HG03175 (cell line): ENCODE data around the gene GPR61.

Experiments
- ATAC-seq: cut with Tn5 transposase; IDR thresholded peaks from one replicate; pipeline ENCODE4 v1.9.1; 2021; ENCODE audit warnings: mild to moderate bottlenecking, moderate library complexity; ENCODE audit not compliant: unreplicated experiment

GPR61 gene

DNA sequence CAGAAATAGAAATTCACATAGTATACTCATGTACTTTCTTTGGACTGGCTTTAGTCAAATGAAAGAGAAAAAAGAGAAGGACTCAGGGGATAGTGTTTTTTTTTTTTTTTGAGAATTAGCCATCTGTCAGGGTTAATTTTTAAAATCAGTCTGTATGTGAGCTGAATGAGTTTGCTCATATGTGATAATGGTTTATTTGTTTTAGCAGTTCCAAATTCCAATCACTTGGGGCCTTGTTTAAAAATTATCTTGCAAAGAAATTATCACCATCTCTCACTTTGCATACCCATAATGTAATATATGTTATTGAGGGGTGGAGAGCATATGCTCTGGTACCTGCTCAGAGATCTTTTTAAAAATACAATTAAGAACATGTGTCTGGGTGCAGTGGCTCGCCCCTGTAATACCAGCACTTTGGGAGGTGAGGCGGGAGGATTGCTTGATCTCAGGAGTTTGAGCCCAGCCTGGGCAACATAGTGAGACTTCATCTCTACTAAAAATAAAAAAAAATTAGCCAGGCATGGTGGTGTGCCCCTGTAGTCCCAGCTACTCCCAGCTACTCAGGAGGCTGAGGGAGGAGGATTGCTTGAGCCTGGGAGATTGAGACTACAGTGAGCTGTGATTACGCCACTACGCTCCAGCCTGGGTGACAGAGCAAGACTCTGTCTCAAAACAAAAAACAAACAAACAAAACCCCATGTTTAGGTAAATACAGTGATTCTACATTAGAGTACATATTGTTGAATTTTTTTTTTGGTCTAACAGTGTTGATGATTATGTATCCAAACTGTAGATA, 28.4 kb downstream of the GPR61 start:
- no peak for ATAC-seq

GRCh38 chr1:109569323-109569722, 29.7 kb downstream of the GPR61 start:
- no peak for ATAC-seq

- no peak for ATAC-seq
Observed at GRCh38 chr1:109570414-109570813, 30.7 kb downstream of the GPR61 start.

DNA sequence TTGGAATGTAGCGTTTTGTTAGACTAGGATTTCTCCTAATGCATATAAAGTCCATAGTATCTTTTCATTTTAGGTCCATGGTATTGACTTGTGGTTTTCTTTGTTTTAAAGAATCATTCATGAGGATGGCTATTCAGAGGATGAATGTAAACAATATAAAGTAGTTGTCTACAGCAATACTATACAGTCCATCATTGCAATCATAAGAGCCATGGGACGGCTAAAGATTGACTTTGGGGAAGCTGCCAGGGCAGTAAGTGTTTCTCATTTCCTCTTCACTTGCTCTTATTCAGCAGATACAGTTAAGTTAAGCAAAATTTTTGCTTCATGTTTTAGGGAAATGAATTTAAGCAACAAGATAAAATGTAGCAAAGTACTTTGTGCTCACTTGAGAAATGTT, 34.1 kb downstream of the GPR61 start:
- no peak for ATAC-seq

GRCh38 chr1:109578947-109579443, 39.3 kb downstream of the GPR61 start:
- no peak for ATAC-seq

- ATAC-seq: no peak
Observed at GRCh38 chr1:109579491-109579890, 39.8 kb downstream of the GPR61 start.

DNA sequence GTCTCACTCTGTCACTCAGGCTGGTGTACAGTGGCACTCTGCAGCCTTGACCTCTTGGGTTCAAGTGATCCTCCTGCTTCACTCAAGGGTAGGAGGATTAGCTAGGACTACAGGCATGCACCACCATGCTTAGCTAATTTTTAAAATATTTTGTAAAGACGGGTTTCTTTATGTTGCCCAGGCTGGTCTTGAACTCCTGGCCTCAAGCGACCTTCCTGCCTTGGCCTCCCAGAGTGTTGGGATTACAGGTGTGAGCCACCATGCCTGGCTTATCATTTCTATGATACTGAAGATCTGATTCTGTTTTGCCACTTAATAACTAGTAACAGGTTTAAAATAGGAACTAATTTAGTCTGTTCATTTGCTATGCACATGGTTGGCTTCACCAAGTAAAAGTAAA, 42.3 kb downstream of the GPR61 start:
- ATAC-seq: no peak

DNA sequence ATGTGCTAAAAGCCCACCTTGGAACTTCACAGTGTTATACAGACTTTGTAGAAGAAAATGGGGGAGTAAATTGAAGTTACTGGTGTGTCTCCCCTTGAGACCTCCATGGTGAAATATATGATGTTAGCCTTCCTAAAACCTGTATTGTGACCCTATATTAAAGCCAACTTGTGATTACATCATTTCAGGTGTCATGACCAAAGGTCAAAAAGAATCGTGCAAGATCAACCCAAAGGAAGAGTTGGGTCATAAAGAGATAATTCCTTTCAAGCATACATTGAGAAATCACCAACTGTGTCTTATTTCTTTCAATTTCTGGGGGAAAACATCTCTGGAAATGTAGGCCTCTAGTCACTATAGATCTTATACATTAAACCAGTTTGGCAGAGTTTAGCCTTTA, 45.1 kb downstream of the GPR61 start:
- no peak for ATAC-seq

DNA sequence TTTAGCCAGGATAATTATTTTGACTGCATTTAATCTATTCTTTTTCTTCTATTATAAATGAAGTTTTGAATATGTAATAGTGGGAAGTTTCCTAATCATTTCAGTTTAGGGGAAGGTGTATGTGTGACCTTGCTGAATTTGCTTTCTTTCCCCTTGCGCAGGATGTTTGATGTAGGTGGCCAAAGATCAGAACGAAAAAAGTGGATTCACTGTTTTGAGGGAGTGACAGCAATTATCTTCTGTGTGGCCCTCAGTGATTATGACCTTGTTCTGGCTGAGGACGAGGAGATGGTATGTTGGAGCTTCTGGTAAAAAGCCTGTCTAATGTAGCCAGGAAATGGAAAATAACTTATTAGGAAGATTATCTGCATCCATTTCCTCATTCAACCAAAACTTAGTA, 46.4 kb downstream of the GPR61 start:
- no peak for ATAC-seq

GRCh38 chr1:109589177-109589576, 49.5 kb downstream of the GPR61 start:
- ATAC-seq: no peak

DNA sequence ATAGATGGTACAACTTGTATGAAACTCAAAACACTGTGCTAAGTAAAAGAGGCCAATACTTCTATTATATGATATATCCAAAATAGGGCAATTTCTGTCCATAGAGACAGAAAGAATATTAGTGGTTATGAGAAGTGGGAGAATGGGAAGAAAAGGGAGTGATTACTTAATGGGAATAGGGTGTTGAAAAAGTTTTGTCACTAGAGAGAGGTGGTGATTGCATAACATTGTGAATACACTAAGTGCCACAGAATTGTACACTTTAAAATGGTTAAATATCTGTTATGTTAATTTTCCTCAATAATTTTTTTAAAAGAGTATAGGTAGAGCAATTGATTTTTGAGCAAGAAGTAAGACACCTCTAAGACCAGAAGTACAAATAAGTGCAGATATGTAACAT, 50.0 kb downstream of the GPR61 start:
- no peak for ATAC-seq

DNA sequence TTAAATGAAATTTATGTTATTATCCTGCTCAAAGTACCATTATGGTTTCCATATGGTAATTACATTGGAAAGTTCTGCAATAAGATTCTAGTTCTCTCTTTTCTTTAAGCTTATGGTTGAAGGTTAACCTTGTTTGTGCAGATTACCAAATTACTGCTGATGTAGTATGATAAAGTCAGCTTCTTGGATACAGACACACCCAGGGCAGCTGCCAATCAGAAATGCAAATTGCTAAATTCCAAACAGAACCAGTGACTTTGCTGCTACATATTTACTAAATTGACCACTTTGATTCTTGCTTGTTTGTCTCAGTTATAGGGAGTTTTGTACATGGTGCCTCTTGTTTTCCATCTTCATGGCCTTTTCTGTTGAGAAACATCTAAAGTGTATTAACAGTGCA, 53.2 kb downstream of the GPR61 start:
- no peak for ATAC-seq

GRCh38 chr1:109595531-109595930, 55.9 kb downstream of the GPR61 start:
- no peak for ATAC-seq
